ENCODE data around the gene EXOSC6.
"Not testable (repeated sequence)": the region's sequence is repeated elsewhere in the genome, so short reads cannot be mapped to it uniquely, and the experiment has no call there.

The EXOSC6 gene

DNA sequence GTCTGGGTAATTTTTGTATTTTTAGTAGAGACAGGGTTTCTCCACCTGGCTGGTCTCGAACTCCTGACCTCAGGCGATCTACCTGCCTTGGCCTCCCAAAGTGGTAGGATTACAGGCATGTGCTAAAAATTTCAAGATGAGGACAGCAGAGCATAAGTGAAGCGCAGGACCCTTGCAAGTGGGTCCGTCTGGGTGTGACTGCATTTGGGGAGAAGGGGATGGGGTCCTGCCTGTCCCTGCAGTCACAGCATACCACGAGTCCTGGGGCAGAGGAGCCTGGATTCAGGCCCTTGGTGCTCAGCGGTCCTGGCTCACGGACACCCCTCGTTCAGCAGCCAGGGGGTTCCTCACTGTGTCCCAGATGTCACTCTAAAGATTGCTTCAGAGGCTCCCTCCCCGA, 53.5 kb downstream of the EXOSC6 start:
- DNase-seq = not testable (repeated sequence)

- not testable (repeated sequence) for DNase-seq
Observed at GRCh38 chr16:70197611-70198010, 54.1 kb downstream of the EXOSC6 start.
